Measurements from ENCODE around the gene LSM7.

LSM7 gene

GRCh38 chr19:2274931-2275535 lies 53.4 kb downstream of the LSM7 start:
- TF ChIP-seq NFRKB (IDR thresholded peaks at IDR 0.05), result no peak
- no peak for TF ChIP-seq LEF1 (IDR thresholded peaks at IDR 0.05; ENCODE audit: borderline replicate concordance)
- TF ChIP-seq ARNT (IDR thresholded peaks at IDR 0.05), result no peak
- TF ChIP-seq PKNOX1 (IDR thresholded peaks at IDR 0.05), result no peak
- TF ChIP-seq ZNF384 (IDR thresholded peaks at IDR 0.05), result no peak; the same call in 1 of the 2 replicates
- CTCF ChIA-PET, result interaction anchor here (0.7 to 1.7 kb wide), 4 partner anchors 38 to 44 kb away, joined by 3 to 4 read pairs (median 4); partner anchors contain the start of gene PLEKHJ1
- POLR2A ChIA-PET, result interaction anchor here (1.3 to 1.6 kb wide), 2 partner anchors 10 to 14 kb away, joined by 3 to 4 read pairs; no protein-coding TSS in a partner anchor
- peak; percentile 57 for DNase-seq (ENCODE audit: extremely low spot score)

GRCh38 chr19:2274185-2274711 lies 54.1 kb downstream of the LSM7 start:
- TF ChIP-seq HDGF (IDR thresholded peaks at IDR 0.05; ENCODE audit: borderline replicate concordance) (no peak), NFRKB (IDR thresholded peaks at IDR 0.05) (no peak), FOXK2 (IDR thresholded peaks at IDR 0.05) (no peak), L3MBTL2 (conservative IDR thresholded peaks at IDR 0.05) (no peak), CTBP1 (IDR thresholded peaks at IDR 0.05; ENCODE audit: borderline replicate concordance) (no peak), BHLHE40 (IDR thresholded peaks at IDR 0.05; ENCODE audit: borderline replicate concordance) (no peak), FOXM1 (IDR thresholded peaks at IDR 0.05; ENCODE audit: borderline replicate concordance) (no peak), ZNF384 (IDR thresholded peaks at IDR 0.05) (no peak), ARNT (IDR thresholded peaks at IDR 0.05) (no peak), LEF1 (IDR thresholded peaks at IDR 0.05; ENCODE audit: borderline replicate concordance) (no peak), PKNOX1 (IDR thresholded peaks at IDR 0.05) (no peak), SUZ12 (IDR thresholded peaks at IDR 0.05) (no peak), FOXA1 (IDR thresholded peaks at IDR 0.05) (no peak), ELF4 (IDR thresholded peaks at IDR 0.05) (no peak), TARDBP (IDR thresholded peaks at IDR 0.05) (no peak)
- CTCF ChIA-PET, result interaction anchor here (0.5 to 1.7 kb wide), 7 partner anchors 11 to 118 kb away, joined by 3 to 4 read pairs (median 4); partner anchors contain the start of gene PLEKHJ1
- POLR2A ChIA-PET, result interaction anchor here (1.3 to 1.9 kb wide), 4 partner anchors 11 to 118 kb away, joined by 3 to 5 read pairs (median 4); no protein-coding TSS in a partner anchor
- no peak for DNase-seq (ENCODE audit: extremely low spot score)

- DNase-seq (ENCODE audit: extremely low spot score), result peak; percentile 90
- ChIA-PET CTCF (interaction anchor here (0.5 to 1.7 kb wide), 7 partner anchors 11 to 119 kb away, joined by 3 to 5 read pairs (median 4); no protein-coding TSS in a partner anchor), POLR2A (interaction anchor here (1.3 to 1.9 kb wide), 4 partner anchors 12 to 119 kb away, joined by 3 to 5 read pairs (median 4); no protein-coding TSS in a partner anchor)
- TF ChIP-seq PKNOX1 (IDR thresholded peaks at IDR 0.05) (0 out of 2 replicates have a peak, but pooled peaks have one; percentile 18), FOXA1 (IDR thresholded peaks at IDR 0.05) (no peak), L3MBTL2 (conservative IDR thresholded peaks at IDR 0.05) (no peak; the same call in 1 of the 2 replicates), ARNT (IDR thresholded peaks at IDR 0.05) (0 out of 2 replicates have a peak, but pooled peaks have one; percentile 24), BHLHE40 (IDR thresholded peaks at IDR 0.05; ENCODE audit: borderline replicate concordance) (no peak), ELF4 (IDR thresholded peaks at IDR 0.05) (peak; percentile 95), TARDBP (IDR thresholded peaks at IDR 0.05) (no peak), HDGF (IDR thresholded peaks at IDR 0.05; ENCODE audit: borderline replicate concordance) (peak; percentile 98; the same call in 1 of the 2 replicates), CTBP1 (IDR thresholded peaks at IDR 0.05; ENCODE audit: borderline replicate concordance) (no peak), FOXM1 (IDR thresholded peaks at IDR 0.05; ENCODE audit: borderline replicate concordance) (no peak), SUZ12 (IDR thresholded peaks at IDR 0.05) (no peak), LEF1 (IDR thresholded peaks at IDR 0.05; ENCODE audit: borderline replicate concordance) (no peak; the same call in 1 of the 2 replicates)
These were observed 54.8 kb downstream of the LSM7 start for GRCh38 chr19:2273356-2274184.

Measured in HEK293T (cell line).